Activated CD8-positive, alpha-beta memory T cell treated with anti-CD3 and anti-CD28 coated beads, Interleukin-2, amount 50 U/mL, for 24 hours (primary cell): ENCODE results near the gene RBBP5.
"Not testable (repeated sequence)": the region's sequence is repeated elsewhere in the genome, so short reads cannot be mapped to it uniquely, and the experiment has no call there.

Experiments used
- DNase-seq: peaks from one replicate; pipeline ENCODE4 v3.0.0-alpha.2; 2020; ENCODE audit errors: extremely low read depth

Gene RBBP5

GRCh38 chr1:205121660-205122488 lies at the start of gene RBBP5:
Gene RBBP5, minus strand, starts transcription at chr1:205121978. Its CDS starts 105 bp downstream, at chr1:205121873.
- DNase-seq, result peak; percentile 85

GRCh38 chr1:205171369-205171768 lies 49.6 kb upstream of the RBBP5 start:
- DNase-seq, result no peak

GRCh38 chr1:205170532-205171269 lies 48.9 kb upstream of the RBBP5 start:
- no peak for DNase-seq

- no peak for DNase-seq
Measured at GRCh38 chr1:205169248-205169647, 47.5 kb upstream of the RBBP5 start.

GRCh38 chr1:205168291-205168690 lies 46.5 kb upstream of the RBBP5 start:
- no peak for DNase-seq

- DNase-seq, result no peak
Measured at GRCh38 chr1:205162301-205162700, 40.5 kb upstream of the RBBP5 start.

- no peak for DNase-seq
Measured at GRCh38 chr1:205161076-205161475, 39.3 kb upstream of the RBBP5 start.

- DNase-seq, result no peak
Measured at GRCh38 chr1:205158048-205158616, 36.4 kb upstream of the RBBP5 start.

- DNase-seq, result not testable (repeated sequence)
Measured at GRCh38 chr1:205155665-205156377, 34.0 kb upstream of the RBBP5 start.

GRCh38 chr1:205152505-205152904 lies 30.7 kb upstream of the RBBP5 start:
- no peak for DNase-seq

GRCh38 chr1:205150651-205151428 lies 29.1 kb upstream of the RBBP5 start:
- no peak for DNase-seq

GRCh38 chr1:205147191-205147835 lies 25.5 kb upstream of the RBBP5 start:
- DNase-seq, result no peak

- DNase-seq, result no peak
Measured at GRCh38 chr1:205144751-205145150, 23.0 kb upstream of the RBBP5 start.

GRCh38 chr1:205144046-205144720 lies 22.4 kb upstream of the RBBP5 start:
- no peak for DNase-seq

GRCh38 chr1:205142102-205142469 lies 20.3 kb upstream of the RBBP5 start:
- DNase-seq, result no peak

GRCh38 chr1:205141236-205142101 lies 19.7 kb upstream of the RBBP5 start:
- DNase-seq, result peak; percentile 35

- no peak for DNase-seq
Measured at GRCh38 chr1:205140113-205140512, 18.3 kb upstream of the RBBP5 start.

- DNase-seq, result no peak
Measured at GRCh38 chr1:205137901-205138300, 16.1 kb upstream of the RBBP5 start.

GRCh38 chr1:205133287-205133686 lies 11.5 kb upstream of the RBBP5 start:
- no peak for DNase-seq
